Kidney (tissue), 14 donors: ENCODE measurements around the gene INO80. TPM values are rescaled to one million over a fixed set of nuclear protein-coding genes. Genes with fewer than 3 reads are reported as not detected.

ENCODE experiments used
- DNase-seq, 5 donors: peaks; one replicate each; pipeline ENCODE4 v3.0.0-alpha.2; 2013 to 2020
- FAIRE-seq: peaks from 2 replicates; lab custom pipeline; 2012; peaks lifted over from hg19 to GRCh38; lab: Jason Lieb, UNC
- H3K27ac ChIP-seq, 2 donors: one replicate each; pipeline ENCODE4 v1.7.0; 2013; ENCODE audit warnings: low read depth in 2 of 2, low read length in 2 of 2, inconsistent platforms in 1 of 2
- H3K27me3 ChIP-seq: one replicate; pipeline ENCODE4 v1.7.1; 2013; ENCODE audit warnings: low read length, inconsistent platforms; ENCODE audit not compliant: control insufficient read depth, insufficient read depth
- H3K36me3 ChIP-seq, 3 donors: one replicate each; pipeline versions ENCODE4 v1.7.0 to v1.7.1; 2013; ENCODE audit warnings: low read length in 3 of 3, control low read depth in 1 of 3, inconsistent platforms in 1 of 3; ENCODE audit not compliant: insufficient read depth in 3 of 3, control insufficient read depth in 2 of 3
- H3K4me1 ChIP-seq, 3 donors: one replicate each; pipeline versions ENCODE4 v1.7.0 to v1.7.1; 2013; ENCODE audit warnings: low read length in 3 of 3, inconsistent platforms in 1 of 3, low read depth in 1 of 3; ENCODE audit not compliant: control insufficient read depth in 2 of 3, insufficient read depth in 2 of 3
- H3K4me3 ChIP-seq, 3 donors: one replicate each; pipeline versions ENCODE4 v1.7.0 to v1.8.1; 2013; ENCODE audit warnings: low read length in 3 of 3, control low read depth in 1 of 3, inconsistent platforms in 1 of 3
- H3K9ac ChIP-seq, 3 donors: one replicate each; pipeline versions ENCODE4 v1.7.0 to v1.7.1; 2013; ENCODE audit warnings: low read length in 3 of 3, control low read depth in 1 of 3, inconsistent platforms in 1 of 3
- H3K9me3 ChIP-seq, 3 donors: one replicate each; pipeline versions ENCODE4 v1.7.0 to v1.7.1; 2013; ENCODE audit warnings: low read length in 3 of 3, control low read depth in 1 of 3, inconsistent platforms in 1 of 3; ENCODE audit not compliant: control insufficient read depth in 2 of 3, insufficient read depth in 1 of 3
- intact Hi-C: fragments of 100-400 bp; cut with DNase I; formaldehyde crosslinking; loops from one replicate; pipeline ENCODE4 v1.11.1; 2022
- polyA plus RNA-seq: library from polyadenylated mRNA; stranded (reverse); fragments of 350-450 nt; fragmentation: Illumina TruSeq; extraction: RNeasy Lipid Tissue Mini Kit (QIAGEN cat#74804); gene quantifications from one replicate; pipeline ENCODE4 v1.2.3, GENCODE V29; 2014; ENCODE audit warnings: low read depth, low replicate concordance; ENCODE audit not compliant: insufficient read depth
- total RNA-seq: library from RNA; stranded (reverse); fragmentation: NEBNext Ultra II Directional; extraction: Animal tissue kit (Norgen Biotek cat#: 25700); gene quantifications from one replicate; pipeline ENCODE4 v1.2.1, GENCODE V29; 2021
- TF ChIP-seq, protein P1 (sequence below): IDR thresholded peaks from 3 replicates; pipeline ENCODE4 v1.5.1; 2012; ENCODE audit warnings: mild to moderate bottlenecking, moderate library complexity, borderline replicate concordance; ENCODE audit not compliant: insufficient read depth; ENCODE audit errors: extremely low read depth
- donor health status: control.
- donor health status: control.
- donor health status: control.
- donor health status: control.
- donor health status: control.
- donor health status: DM: yes; HTN: yes; CAD: no.
- donor health status: Normal renal cell carcinoma (clear cell type).

Gene INO80
- total and polyA plus RNA-seq, 2 donors from 2014 or later, result 6.0 to 27.3 TPM

DNA sequence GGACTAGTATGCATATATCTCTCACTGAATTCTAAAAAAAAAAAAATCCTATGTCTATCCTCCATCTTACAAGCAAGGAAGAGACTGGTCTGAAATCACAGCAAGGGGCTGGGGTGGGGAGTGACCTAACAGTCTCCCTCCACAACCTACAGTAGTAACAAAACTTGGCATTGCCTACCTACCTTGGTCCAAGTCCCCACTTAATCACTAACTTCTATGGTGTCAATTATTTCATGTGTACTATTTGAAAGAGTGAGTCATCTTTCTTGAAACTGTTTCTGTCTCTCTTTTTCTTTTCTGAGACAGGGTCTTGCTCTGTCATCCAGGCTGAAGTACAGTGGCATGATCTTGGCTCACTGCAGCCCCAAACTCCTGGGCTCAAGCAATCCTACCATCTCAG, 126.0 kb downstream of the INO80 start:
- Histone ChIP-seq H3K36me3 (peaks cover 6 to 21% (median 17%) of the 10 kb centered on the region in 3 donors), H3K9me3 (no peaks in the 10 kb centered on the region), H3K4me3 (no peak overlapping the region), H3K4me1 (peaks cover 0 to 2% (median 0%) of the 10 kb centered on the region in 3 donors), H3K9ac (no peak overlapping the region), H3K27me3 (no peaks in the 10 kb centered on the region), H3K27ac (no peak overlapping the region)
- TF ChIP-seq, protein P1, sequence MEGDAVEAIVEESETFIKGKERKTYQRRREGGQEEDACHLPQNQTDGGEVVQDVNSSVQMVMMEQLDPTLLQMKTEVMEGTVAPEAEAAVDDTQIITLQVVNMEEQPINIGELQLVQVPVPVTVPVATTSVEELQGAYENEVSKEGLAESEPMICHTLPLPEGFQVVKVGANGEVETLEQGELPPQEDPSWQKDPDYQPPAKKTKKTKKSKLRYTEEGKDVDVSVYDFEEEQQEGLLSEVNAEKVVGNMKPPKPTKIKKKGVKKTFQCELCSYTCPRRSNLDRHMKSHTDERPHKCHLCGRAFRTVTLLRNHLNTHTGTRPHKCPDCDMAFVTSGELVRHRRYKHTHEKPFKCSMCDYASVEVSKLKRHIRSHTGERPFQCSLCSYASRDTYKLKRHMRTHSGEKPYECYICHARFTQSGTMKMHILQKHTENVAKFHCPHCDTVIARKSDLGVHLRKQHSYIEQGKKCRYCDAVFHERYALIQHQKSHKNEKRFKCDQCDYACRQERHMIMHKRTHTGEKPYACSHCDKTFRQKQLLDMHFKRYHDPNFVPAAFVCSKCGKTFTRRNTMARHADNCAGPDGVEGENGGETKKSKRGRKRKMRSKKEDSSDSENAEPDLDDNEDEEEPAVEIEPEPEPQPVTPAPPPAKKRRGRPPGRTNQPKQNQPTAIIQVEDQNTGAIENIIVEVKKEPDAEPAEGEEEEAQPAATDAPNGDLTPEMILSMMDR, result no peak
- DNase-seq, result no peak
- intact Hi-C loops, result no loop called here
- no peak for FAIRE-seq

DNA sequence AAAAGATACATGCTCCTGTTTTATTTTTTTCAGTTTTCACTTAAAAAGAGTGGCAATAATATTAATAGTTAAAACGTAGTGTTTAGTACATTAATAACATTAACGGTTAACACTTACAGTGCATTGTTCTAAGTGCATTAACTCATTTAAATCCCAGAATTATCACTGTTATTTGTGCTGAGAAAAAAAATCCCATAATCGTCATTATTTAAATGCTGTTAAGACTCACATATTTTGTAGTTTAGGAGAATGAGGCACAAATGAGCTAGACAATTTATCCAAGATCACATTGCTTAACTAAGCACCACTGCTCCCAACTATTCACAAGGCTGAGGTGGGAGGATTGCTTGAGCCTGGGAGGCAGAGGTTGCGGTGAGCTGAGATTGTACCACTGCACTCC, 127.9 kb downstream of the INO80 start:
- Histone ChIP-seq H3K36me3 (peaks cover 9 to 36% (median 28%) of the 10 kb centered on the region in 3 donors), H3K9me3 (no peaks in the 10 kb centered on the region), H3K4me1 (peaks cover 0 to 2% (median 0%) of the 10 kb centered on the region in 3 donors), H3K27me3 (no peaks in the 10 kb centered on the region), H3K9ac (no peak overlapping the region), H3K27ac (no peak overlapping the region), H3K4me3 (no peak overlapping the region)
- TF ChIP-seq, protein P1, result no peak
- DNase-seq (no peak), FAIRE-seq (no peak)
- intact Hi-C loops, result no loop called here

DNA sequence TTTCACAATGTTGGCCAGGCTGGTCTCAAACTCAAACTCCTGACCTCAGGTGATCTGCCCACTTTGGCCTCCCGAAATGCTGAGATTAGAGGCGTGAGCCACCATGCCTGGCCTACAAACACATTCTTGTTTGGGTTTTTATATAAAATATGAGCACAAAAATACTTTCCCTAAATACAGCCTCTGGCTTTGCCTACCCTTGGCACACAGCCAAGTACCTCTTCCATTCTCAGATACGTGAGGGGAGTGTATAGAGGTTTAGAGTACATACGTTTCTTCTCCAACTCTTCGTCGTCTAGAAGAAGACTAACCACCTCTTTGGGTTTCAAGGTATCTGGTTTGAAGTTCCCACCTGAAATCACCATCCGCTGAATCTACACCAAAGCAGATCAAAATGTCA, 129.3 kb downstream of the INO80 start:
- TF ChIP-seq, protein P1, result no peak
- H3K36me3 ChIP-seq, result peaks cover 9 to 50% (median 37%) of the 10 kb centered on the region in 3 donors
- DNase-seq (no peak), FAIRE-seq (no peak)
- no peak overlapping the region for H3K9ac ChIP-seq
- no peak overlapping the region for H3K4me3 ChIP-seq
- intact Hi-C loops, result no loop called here
- no peaks in the 10 kb centered on the region for H3K9me3 ChIP-seq
- H3K4me1 ChIP-seq, result no peaks in the 10 kb centered on the region
- no peaks in the 10 kb centered on the region for H3K27me3 ChIP-seq
- no peak overlapping the region for H3K27ac ChIP-seq
